B cell (primary cell): Measurements from ENCODE around the gene ERBB4. TPM values are rescaled to one million over a fixed set of nuclear protein-coding genes. Genes with fewer than 3 reads are reported as not detected.

Source experiments
- ATAC-seq: fragments of 200-7000 bp; cut with Tn5 transposase; one replicate; pipeline ENCODE4 v1.10.0; 2021; ENCODE audit warnings: low read depth, mild to moderate bottlenecking, moderate number of reproducible peaks, moderate library complexity
- CTCF ChIA-PET: fragments of 350-600 bp; sonication (Branson Sonifier 250); formaldehyde crosslinking; loops from one replicate; lab custom pipeline; 2021; ENCODE audit warnings: antibody characterized with exemption, inconsistent platforms; lab: Charles Lee
- POLR2A ChIA-PET: fragments of 350-600 bp; sonication (Branson Sonifier 250); formaldehyde crosslinking; loops from one replicate; lab custom pipeline; 2021; ENCODE audit warnings: antibody characterized with exemption; lab: Charles Lee
- DNase-seq: peaks from one replicate; pipeline ENCODE4 v3.0.0; 2013
- H2AFZ ChIP-seq: 2 replicates; pipeline ENCODE4 v1.6.1; 2012; ENCODE audit warnings: mild to moderate bottlenecking, low read depth, low read length; ENCODE audit not compliant: insufficient read depth, poor library complexity, severe bottlenecking
- H3K27ac ChIP-seq, 2 donors: 1 replicate in 1 of 2; 2 replicates in 1 of 2; pipeline ENCODE4 v1.5.1; 2012 to 2013; ENCODE audit warnings: low read length in 2 of 2, mild to moderate bottlenecking in 2 of 2, moderate library complexity in 1 of 2
- H3K27me3 ChIP-seq, 4 experiments: fragments of 200-600 bp in 1 of 4; sonication (generic) in 1 of 4; replicated peaks in 1 of 4; 1 replicate in 2 of 4; 2 replicates in 2 of 4; pipeline versions ENCODE4 v1.6.1 to v1.7.0; 2013 to 2016; ENCODE audit warnings: low read length in 3 of 4, mild to moderate bottlenecking in 2 of 4, mixed read lengths in 1 of 4, moderate library complexity in 1 of 4; ENCODE audit not compliant: insufficient read depth in 4 of 4, control insufficient read depth in 3 of 4; ENCODE audit errors: control extremely low read depth in 1 of 4
- H3K36me3 ChIP-seq, 2 experiments: replicated peaks in 1 of 2; 1 replicate in 1 of 2; 2 replicates in 1 of 2; pipeline versions ENCODE4 v1.6.1 to v1.7.1; 2013; ENCODE audit warnings: low read length in 1 of 2; ENCODE audit not compliant: insufficient read depth in 2 of 2, control insufficient read depth in 1 of 2; ENCODE audit errors: control extremely low read depth in 1 of 2, extremely low read depth in 1 of 2
- H3K4me1 ChIP-seq, 2 donors: fragments of 200-600 bp in 1 of 2; sonication (generic) in 1 of 2; 1 replicate in 1 of 2; 2 replicates in 1 of 2; pipeline versions ENCODE4 v1.5.1 to v1.6.1; 2013 to 2017; ENCODE audit warnings: low read length in 2 of 2; ENCODE audit not compliant: control insufficient read depth in 2 of 2, insufficient read depth in 2 of 2
- H3K4me2 ChIP-seq: replicated peaks from 2 replicates; pipeline ENCODE3; 2012; ENCODE audit warnings: mild to moderate bottlenecking, low read depth, low read length; ENCODE audit not compliant: poor library complexity, severe bottlenecking
- H3K4me3 ChIP-seq, 5 experiments: fragments of 200-600 bp in 1 of 5; sonication (generic) in 1 of 5; 1 replicate in 3 of 5; 2 replicates in 2 of 5; pipeline versions ENCODE4 v1.5.1 to v1.7.0; 2011 to 2016; ENCODE audit warnings: low read length in 4 of 5, mild to moderate bottlenecking in 4 of 5, low read depth in 2 of 5, control low read depth in 1 of 5, moderate library complexity in 1 of 5; ENCODE audit not compliant: insufficient read depth in 1 of 5; ENCODE audit errors: control extremely low read depth in 1 of 5, extremely low read depth in 1 of 5
- H3K79me2 ChIP-seq: fragments of 200-600 bp; sonication (generic); one replicate; pipeline ENCODE4 v1.6.0; 2016; ENCODE audit warnings: low read length; ENCODE audit not compliant: control insufficient read depth, insufficient read depth
- H3K9ac ChIP-seq: fragments of 200-600 bp; sonication (generic); 2 replicates; pipeline ENCODE4 v1.6.1; 2017; ENCODE audit warnings: mild to moderate bottlenecking, low read length, moderate library complexity
- H3K9me3 ChIP-seq, 3 donors: one replicate each; pipeline versions ENCODE4 v1.6.1 to v1.7.1; 2013; ENCODE audit warnings: low read length in 2 of 3; ENCODE audit not compliant: control insufficient read depth in 2 of 3, insufficient read depth in 1 of 3; ENCODE audit errors: control extremely low read depth in 1 of 3
- H4K20me1 ChIP-seq: 2 replicates; pipeline ENCODE4 v1.6.0; 2012; ENCODE audit warnings: mild to moderate bottlenecking, low read length; ENCODE audit not compliant: insufficient read depth, control insufficient read depth, poor library complexity, severe bottlenecking
- H3K27ac Mint-ChIP-seq: one replicate; pipeline ENCODE4 v1.8.0; 2021; ENCODE audit warnings: mixed read lengths
- H3K27me3 Mint-ChIP-seq: one replicate; pipeline ENCODE4 v1.8.0; 2021; ENCODE audit warnings: mixed read lengths
- H3K4me1 Mint-ChIP-seq: one replicate; pipeline ENCODE4 v1.8.0; 2021; ENCODE audit warnings: mixed read lengths
- H3K4me3 Mint-ChIP-seq: one replicate; pipeline ENCODE4 v1.8.0; 2021; ENCODE audit warnings: mixed read lengths
- H3K9me3 Mint-ChIP-seq: one replicate; pipeline ENCODE4 v1.8.0; 2022; ENCODE audit warnings: mixed read lengths; ENCODE audit not compliant: insufficient read depth
- EZH2 ChIP-seq: IDR thresholded peaks from 2 replicates; pipeline ENCODE4 v1.6.1; 2012; ENCODE audit warnings: borderline replicate concordance, low read depth, mild to moderate bottlenecking, moderate library complexity, low read length; ENCODE audit not compliant: insufficient read depth, poor library complexity, severe bottlenecking
- WGBS: methylation state at CpG from one replicate; pipeline ENCODE4 v1.1.5; 2013; ENCODE audit warnings: missing lambda C conversion rate; ENCODE audit not compliant: insufficient coverage; 5-methylcytosine and 5-hydroxymethylcytosine counted together
- intact Hi-C: fragments of 100-400 bp; cut with micrococcal nuclease; formaldehyde crosslinking; loops from one replicate; pipeline ENCODE4 v1.10.0; 2022
- polyA plus RNA-seq: library from polyadenylated mRNA; depleted of rRNA; stranded (reverse); fragments of >200 nt; gene quantifications from 2 replicates; pipeline ENCODE4 v1.2.3, GENCODE V29; 2012
- total RNA-seq, 2 donors: library from RNA; stranded (reverse); fragments of 120-200 nt in 1 of 2; gene quantifications; 1 replicate in 1 of 2; 2 replicates in 1 of 2; pipeline versions ENCODE4 v1.2.3 to v1.2.4, GENCODE V29; 2013 to 2022
- TF ChIP-seq, protein P1 (sequence below): fragments of 200-600 bp; IDR thresholded peaks from one replicate; pipeline ENCODE4 v1.8.0; 2022; ENCODE audit warnings: antibody characterized with exemption, mild to moderate bottlenecking

The ERBB4 gene
- total and polyA plus RNA-seq, 2 donors (not counting 1 experiment from before 2014, with no cell fraction given): not detected

DNA sequence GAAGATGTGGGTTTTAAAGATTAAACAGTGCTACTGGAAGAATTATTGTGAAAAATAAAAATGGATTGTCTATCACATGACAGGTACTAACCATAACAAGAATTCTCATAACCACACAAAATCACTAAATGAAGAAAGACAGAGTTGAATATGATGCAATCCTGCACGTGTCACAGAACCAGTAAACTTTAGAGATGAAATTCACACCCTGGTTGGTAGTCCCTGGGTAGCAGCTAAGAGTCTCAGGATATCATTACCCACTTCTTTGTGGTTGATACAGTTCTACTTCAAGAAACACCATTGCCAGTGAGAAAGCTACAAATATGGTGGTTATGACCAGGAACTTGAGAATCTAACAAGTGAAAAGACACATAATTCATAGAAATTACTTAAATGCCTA lies 450.2 kb downstream of the ERBB4 start:
- POLR2A ChIA-PET: no interaction called here
- WGBS: no CpG with 5 or more reads among the region's 1 CpG

DNA sequence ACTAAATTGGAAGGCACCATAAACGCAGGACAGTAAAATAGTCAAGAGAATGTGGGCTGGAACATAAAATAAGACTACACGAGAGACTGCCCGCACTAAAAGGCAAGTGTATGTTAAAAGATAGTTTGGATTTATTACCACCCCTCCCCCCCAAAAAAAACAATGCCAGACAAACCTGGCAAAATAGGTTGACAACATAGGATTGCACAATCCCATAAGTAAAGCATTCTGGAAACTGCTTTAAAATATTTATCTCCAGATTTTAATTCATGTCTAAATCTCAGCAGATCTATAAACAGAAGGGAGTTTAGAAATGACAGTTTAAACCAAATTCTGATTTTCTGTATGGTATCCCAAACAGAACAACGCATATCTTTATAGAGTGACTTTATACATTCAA lies 455.1 kb downstream of the ERBB4 start:
- H3K9ac ChIP-seq: no peak overlapping the region
- no peaks in the 10 kb centered on the region for H4K20me1 ChIP-seq
- no peaks in the 10 kb centered on the region for H3K9me3 Mint-ChIP-seq
- H3K79me2 ChIP-seq: no peaks in the 10 kb centered on the region
- no peaks in the 10 kb centered on the region for H3K4me1 Mint-ChIP-seq
- H3K4me3 ChIP-seq: no peak overlapping the region
- no peaks in the 10 kb centered on the region for H3K36me3 ChIP-seq
- WGBS: no CpG with 5 or more reads among the region's 4 CpGs
- no peak overlapping the region for H3K27ac Mint-ChIP-seq
- ChIA-PET CTCF (no interaction called here), POLR2A (no interaction called here)
- intact Hi-C loops: no loop called here
- H2AFZ ChIP-seq: no peak overlapping the region
- no peak for TF ChIP-seq EZH2
- TF ChIP-seq, protein P1, sequence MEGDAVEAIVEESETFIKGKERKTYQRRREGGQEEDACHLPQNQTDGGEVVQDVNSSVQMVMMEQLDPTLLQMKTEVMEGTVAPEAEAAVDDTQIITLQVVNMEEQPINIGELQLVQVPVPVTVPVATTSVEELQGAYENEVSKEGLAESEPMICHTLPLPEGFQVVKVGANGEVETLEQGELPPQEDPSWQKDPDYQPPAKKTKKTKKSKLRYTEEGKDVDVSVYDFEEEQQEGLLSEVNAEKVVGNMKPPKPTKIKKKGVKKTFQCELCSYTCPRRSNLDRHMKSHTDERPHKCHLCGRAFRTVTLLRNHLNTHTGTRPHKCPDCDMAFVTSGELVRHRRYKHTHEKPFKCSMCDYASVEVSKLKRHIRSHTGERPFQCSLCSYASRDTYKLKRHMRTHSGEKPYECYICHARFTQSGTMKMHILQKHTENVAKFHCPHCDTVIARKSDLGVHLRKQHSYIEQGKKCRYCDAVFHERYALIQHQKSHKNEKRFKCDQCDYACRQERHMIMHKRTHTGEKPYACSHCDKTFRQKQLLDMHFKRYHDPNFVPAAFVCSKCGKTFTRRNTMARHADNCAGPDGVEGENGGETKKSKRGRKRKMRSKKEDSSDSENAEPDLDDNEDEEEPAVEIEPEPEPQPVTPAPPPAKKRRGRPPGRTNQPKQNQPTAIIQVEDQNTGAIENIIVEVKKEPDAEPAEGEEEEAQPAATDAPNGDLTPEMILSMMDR: no peak
- no peak overlapping the region for H3K4me2 ChIP-seq
- no peaks in the 10 kb centered on the region for H3K27me3 ChIP-seq
- H3K27me3 Mint-ChIP-seq: no peaks in the 10 kb centered on the region
- no peaks in the 10 kb centered on the region for H3K4me1 ChIP-seq
- DNase-seq: no peak
- no peak overlapping the region for H3K4me3 Mint-ChIP-seq
- H3K27ac ChIP-seq: no peak overlapping the region
- no peak for ATAC-seq
- no peaks in the 10 kb centered on the region for H3K9me3 ChIP-seq

More for the DNA sequence above, 450.2 kb downstream of the ERBB4 start:
- no peaks in the 10 kb centered on the region for H3K9me3 ChIP-seq
- H3K9ac ChIP-seq: no peak overlapping the region
- CTCF ChIA-PET: no interaction called here
- H4K20me1 ChIP-seq: no peaks in the 10 kb centered on the region
- DNase-seq (no peak), ATAC-seq (no peak)
- Mint-ChIP-seq H3K9me3 (no peaks in the 10 kb centered on the region), H3K27me3 (no peaks in the 10 kb centered on the region), H3K27ac (no peak overlapping the region), H3K4me1 (no peaks in the 10 kb centered on the region), H3K4me3 (no peak overlapping the region)
- no peak overlapping the region for H3K4me3 ChIP-seq
- H2AFZ ChIP-seq: no peak overlapping the region
- H3K27ac ChIP-seq: no peak overlapping the region
- no peaks in the 10 kb centered on the region for H3K79me2 ChIP-seq
- H3K27me3 ChIP-seq: no peaks in the 10 kb centered on the region
- intact Hi-C loops: no loop called here
- H3K4me2 ChIP-seq: no peak overlapping the region
- no peaks in the 10 kb centered on the region for H3K4me1 ChIP-seq
- no peak for TF ChIP-seq EZH2
- TF ChIP-seq, protein P1: no peak
- H3K36me3 ChIP-seq: no peaks in the 10 kb centered on the region
